ENCODE results near the gene FXYD5. TPM values are rescaled to one million over a fixed set of nuclear protein-coding genes. Genes with fewer than 3 reads are reported as not detected.

Gene FXYD5
- total RNA-seq, 4 donors from 2014 or later: 10.9 to 86.2 (median 34.2) TPM

DNA sequence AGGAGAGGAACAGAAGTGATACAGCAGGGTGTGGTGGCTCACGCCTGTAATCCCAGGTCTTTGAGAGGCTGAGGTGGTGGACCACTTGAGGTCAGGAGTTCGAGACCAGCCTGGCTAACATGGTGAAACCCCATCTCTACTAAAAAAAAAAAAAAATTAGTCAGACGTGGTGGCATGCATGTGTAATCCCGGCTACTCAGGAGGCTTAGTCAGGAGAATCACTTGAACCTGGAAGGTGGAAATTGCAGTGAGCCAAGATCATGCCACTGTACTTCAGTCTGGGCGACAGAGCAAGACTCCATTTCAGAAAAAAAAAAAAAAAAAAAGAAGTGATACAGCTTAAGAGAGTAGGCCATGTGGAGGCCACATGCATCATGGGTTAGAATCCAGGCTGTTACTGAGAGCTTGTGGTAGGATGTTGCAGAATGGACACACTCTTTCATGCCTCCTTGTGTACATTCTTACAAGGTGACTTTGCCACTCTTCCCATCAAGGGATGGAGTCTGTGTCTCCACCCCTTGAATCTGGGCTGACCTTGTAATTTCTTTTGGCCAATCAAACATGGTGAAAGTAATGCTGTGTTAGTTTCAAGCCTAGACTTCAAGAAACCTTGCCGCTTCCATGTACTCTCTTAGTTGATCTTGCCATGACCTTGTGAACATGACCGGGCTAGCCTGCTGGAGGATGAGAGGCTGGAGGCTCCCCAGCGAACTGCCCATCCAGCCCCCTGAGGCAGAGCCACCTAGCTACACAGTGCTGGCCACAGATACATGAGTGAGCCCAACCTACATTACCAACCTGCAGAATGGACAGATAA, 61.7 kb downstream of the FXYD5 start:
- no peak for DNase-seq
- TF ChIP-seq, protein P1, sequence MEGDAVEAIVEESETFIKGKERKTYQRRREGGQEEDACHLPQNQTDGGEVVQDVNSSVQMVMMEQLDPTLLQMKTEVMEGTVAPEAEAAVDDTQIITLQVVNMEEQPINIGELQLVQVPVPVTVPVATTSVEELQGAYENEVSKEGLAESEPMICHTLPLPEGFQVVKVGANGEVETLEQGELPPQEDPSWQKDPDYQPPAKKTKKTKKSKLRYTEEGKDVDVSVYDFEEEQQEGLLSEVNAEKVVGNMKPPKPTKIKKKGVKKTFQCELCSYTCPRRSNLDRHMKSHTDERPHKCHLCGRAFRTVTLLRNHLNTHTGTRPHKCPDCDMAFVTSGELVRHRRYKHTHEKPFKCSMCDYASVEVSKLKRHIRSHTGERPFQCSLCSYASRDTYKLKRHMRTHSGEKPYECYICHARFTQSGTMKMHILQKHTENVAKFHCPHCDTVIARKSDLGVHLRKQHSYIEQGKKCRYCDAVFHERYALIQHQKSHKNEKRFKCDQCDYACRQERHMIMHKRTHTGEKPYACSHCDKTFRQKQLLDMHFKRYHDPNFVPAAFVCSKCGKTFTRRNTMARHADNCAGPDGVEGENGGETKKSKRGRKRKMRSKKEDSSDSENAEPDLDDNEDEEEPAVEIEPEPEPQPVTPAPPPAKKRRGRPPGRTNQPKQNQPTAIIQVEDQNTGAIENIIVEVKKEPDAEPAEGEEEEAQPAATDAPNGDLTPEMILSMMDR (IDR thresholded peaks at IDR 0.05): no peak
- TF ChIP-seq POLR2A (IDR thresholded peaks at IDR 0.05): no peak
- Histone ChIP-seq H3K4me1 (no peaks in the 10 kb centered on the region), H3K4me3 (no peak overlapping the region), H3K27ac (no peak overlapping the region), H3K9me3 (no peaks in the 10 kb centered on the region), H3K36me3 (no peaks in the 10 kb centered on the region), H3K27me3 (no peaks in the 10 kb centered on the region)
- intact Hi-C loops (cut with DNase I; ENCODE audit: low total_unique reads): no loop called here

DNA sequence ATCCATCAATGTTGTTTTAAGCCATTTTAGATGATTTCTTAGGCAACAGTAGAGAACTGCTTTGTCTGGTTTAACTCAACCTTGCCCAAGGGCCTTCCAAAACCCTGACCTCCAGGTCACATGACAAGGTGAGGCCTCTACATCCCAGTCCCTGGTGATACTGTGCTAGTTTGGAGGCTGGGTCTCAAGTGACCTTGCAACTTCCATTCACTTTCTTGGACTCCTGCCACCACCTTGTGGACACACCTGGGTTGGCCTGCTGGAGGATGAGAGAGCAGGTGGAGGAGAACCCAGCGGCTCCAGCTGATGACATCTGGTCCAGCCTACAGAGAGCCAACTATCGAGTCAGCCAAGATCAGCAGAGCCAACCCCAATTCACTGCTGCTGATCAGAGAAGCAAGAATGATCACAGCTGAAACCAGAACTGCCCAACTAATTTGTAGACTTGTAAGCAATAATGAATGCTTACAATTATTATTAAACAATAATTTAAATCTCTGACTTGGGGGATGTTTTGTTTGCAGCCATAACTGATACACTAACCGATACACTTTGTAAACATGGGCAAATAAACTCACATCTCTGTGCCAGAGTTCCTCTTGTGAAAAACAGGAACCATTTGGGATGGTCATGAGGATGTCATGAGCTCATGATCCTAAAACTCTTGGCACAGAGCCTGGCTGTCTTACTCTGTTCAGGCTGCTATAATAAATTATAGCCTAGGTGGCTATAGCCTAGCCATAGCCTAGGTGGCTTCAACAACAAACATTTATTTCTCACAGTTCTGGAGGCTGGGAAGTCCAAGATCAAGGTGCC, 62.5 kb downstream of the FXYD5 start:
- no peak for DNase-seq

DNA sequence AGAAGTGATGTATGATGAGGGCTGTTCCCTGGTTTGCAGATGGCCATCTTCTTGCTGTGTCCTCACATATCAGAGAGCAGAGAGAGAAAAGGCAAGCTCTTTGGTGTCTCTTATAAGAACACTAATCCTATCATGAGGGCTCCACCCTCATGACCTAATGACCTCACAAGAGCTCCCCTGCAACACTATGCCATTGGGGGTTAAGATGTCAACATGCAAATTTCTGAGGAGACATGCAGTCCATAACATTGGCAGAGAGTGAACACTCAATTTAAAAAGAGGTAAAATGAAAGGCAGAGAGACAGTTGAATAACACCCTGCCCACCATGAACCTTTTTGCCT, 63.1 kb downstream of the FXYD5 start:
- no peak for DNase-seq
- Histone ChIP-seq H3K36me3 (no peaks in the 10 kb centered on the region), H3K4me3 (no peak overlapping the region), H3K9me3 (no peaks in the 10 kb centered on the region), H3K27ac (no peak overlapping the region), H3K27me3 (no peaks in the 10 kb centered on the region), H3K4me1 (no peaks in the 10 kb centered on the region)
- intact Hi-C loops (cut with DNase I; ENCODE audit: low total_unique reads): no loop called here
- TF ChIP-seq, protein P1 (IDR thresholded peaks at IDR 0.05): no peak

More for the DNA sequence above, 62.5 kb downstream of the FXYD5 start:
- no peak overlapping the region for H3K27ac ChIP-seq
- H3K4me3 ChIP-seq: no peak overlapping the region
- TF ChIP-seq, protein P1 (IDR thresholded peaks at IDR 0.05): no peak
- no peak for TF ChIP-seq POLR2A (IDR thresholded peaks at IDR 0.05)
- no peaks in the 10 kb centered on the region for H3K27me3 ChIP-seq
- no peaks in the 10 kb centered on the region for H3K4me1 ChIP-seq
- intact Hi-C loops (cut with DNase I; ENCODE audit: low total_unique reads): no loop called here
- H3K36me3 ChIP-seq: no peaks in the 10 kb centered on the region
- H3K9me3 ChIP-seq: no peaks in the 10 kb centered on the region

DNA sequence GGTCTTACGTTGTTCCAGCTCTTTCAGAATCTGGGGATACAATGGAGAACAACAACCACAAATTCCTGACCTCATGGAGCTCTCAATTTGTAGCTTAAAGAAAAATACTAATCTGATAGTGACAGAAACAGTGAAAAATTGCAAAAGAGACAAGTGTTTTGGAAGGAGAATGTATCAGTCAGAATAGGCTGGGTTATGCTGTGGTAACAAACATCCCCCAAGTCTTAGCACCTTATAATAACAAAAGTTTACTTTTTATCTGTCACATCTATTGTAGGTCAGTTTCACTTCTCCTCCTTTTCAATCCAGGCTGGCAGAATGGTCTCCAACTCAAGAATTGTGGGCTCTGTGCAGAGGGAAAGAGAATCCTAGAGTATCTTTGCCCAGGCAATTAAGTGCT, 64.5 kb downstream of the FXYD5 start:
- Histone ChIP-seq H3K4me3 (no peak overlapping the region), H3K9me3 (no peaks in the 10 kb centered on the region), H3K36me3 (no peaks in the 10 kb centered on the region), H3K27me3 (no peaks in the 10 kb centered on the region), H3K4me1 (no peaks in the 10 kb centered on the region), H3K27ac (no peak overlapping the region)
- TF ChIP-seq, protein P1 (IDR thresholded peaks at IDR 0.05): no peak
- TF ChIP-seq POLR2A (IDR thresholded peaks at IDR 0.05): no peak
- intact Hi-C loops (cut with DNase I; ENCODE audit: low total_unique reads): no loop called here
- no peak for DNase-seq

Small RNAs within 50 kb of the gene (small RNA-seq; reads per million reads assigned to genes)
- not detected for gene AC020907.2

Other genes starting within 250 kb of the FXYD5 start
- 1 to 10 TPM in 3 of 4 donors, under 1 TPM in 1; 0.26 to 7.1 (median 2.8) TPM for gene ZNF30, start 227.8 kb upstream of the FXYD5 start, total RNA-seq
- 10 to 100 TPM in 2 of 4 donors, 1 to 10 TPM in 2; 4.4 to 16.5 (median 10.7) TPM for gene ZNF792, start 190.5 kb upstream of the FXYD5 start, total RNA-seq
- gene GRAMD1A, start 154.4 kb upstream of the FXYD5 start, total RNA-seq: 10 to 100 TPM; 40.0 to 89.8 (median 52.2) TPM
- 10 to 100 TPM in 1 of 4 donors, under 1 TPM in 3; 0.26 to 15.2 (median 0.78) TPM for gene SCN1B, start 124.3 kb upstream of the FXYD5 start, total RNA-seq
- 1 to 10 TPM in 2 of 4 donors, under 1 TPM in 2; 0.26 to 2.7 (median 0.68) TPM for gene HPN, start 113.0 kb upstream of the FXYD5 start, total RNA-seq
- gene FXYD3, start 38.9 kb upstream of the FXYD5 start, total RNA-seq: 1 to 10 TPM; 1.5 to 3.8 (median 1.6) TPM
- 10 to 100 TPM in 3 of 4 donors, 1 to 10 TPM in 1; 5.1 to 44.4 (median 19.7) TPM for gene LGI4, start 19.7 kb upstream of the FXYD5 start, total RNA-seq
- 100 to 1,000 TPM in 2 of 4 donors, 10 to 100 TPM in 2; 18.1 to 214 (median 105) TPM for gene FXYD1, start 15.9 kb upstream of the FXYD5 start, total RNA-seq
- 1 to 10 TPM in 1 of 4 donors, under 1 TPM in 1, not detected in 2; 0.83 to 3.7 TPM for gene FXYD7, start 11.5 kb upstream of the FXYD5 start, total RNA-seq
- under 1 TPM in 1 of 4 donors, not detected in 3; 0.21 TPM for gene FAM187B, start 74.0 kb downstream of the FXYD5 start, total RNA-seq
- gene LSR, start 94.3 kb downstream of the FXYD5 start, total RNA-seq: 10 to 100 TPM in 3 of 4 donors, 1 to 10 TPM in 1; 7.3 to 37.8 (median 20.2) TPM
- 100 to 1,000 TPM in 1 of 4 donors, 10 to 100 TPM in 3; 48.8 to 155 (median 87.5) TPM for gene USF2, start 114.2 kb downstream of the FXYD5 start, total RNA-seq
- 1 to 10 TPM in 1 of 4 donors, not detected in 3; 1.1 TPM for gene HAMP, start 127.8 kb downstream of the FXYD5 start, total RNA-seq
- gene MAG, start 137.4 kb downstream of the FXYD5 start, total RNA-seq: 10 to 100 TPM in 1 of 4 donors, under 1 TPM in 1, not detected in 2; 0.91 to 15.1 TPM
- gene CD22, start 174.5 kb downstream of the FXYD5 start, total RNA-seq: 1 to 10 TPM in 2 of 4 donors, under 1 TPM in 2; under 0.01 to 9.4 (median 1.3) TPM
- gene FFAR1, start 193.2 kb downstream of the FXYD5 start, total RNA-seq: under 1 TPM in 1 of 4 donors, not detected in 3; 0.21 TPM
- not detected for gene FFAR3, start 203.7 kb downstream of the FXYD5 start, total RNA-seq
- gene GPR42, start 216.3 kb downstream of the FXYD5 start, total RNA-seq: not detected

Measured in uterus (tissue), 4 donors.